IPS-15b (cell line): ENCODE results near the gene KRTAP29-1.

Experiments used
- H3K27me3 ChIP-seq: one replicate; pipeline ENCODE4 v1.6.1; 2013; ENCODE audit warnings: low read length; ENCODE audit not compliant: control insufficient read depth, insufficient read depth
- H3K36me3 ChIP-seq: one replicate; pipeline ENCODE4 v1.6.1; 2013; ENCODE audit warnings: low read length; ENCODE audit not compliant: control insufficient read depth, insufficient read depth
- H3K4me1 ChIP-seq: one replicate; pipeline ENCODE4 v1.6.1; 2013; ENCODE audit warnings: mild to moderate bottlenecking, low read length; ENCODE audit not compliant: control insufficient read depth, insufficient read depth
- H3K4me3 ChIP-seq: one replicate; pipeline ENCODE4 v1.5.1; 2013; ENCODE audit warnings: low read depth, low read length
- H3K9ac ChIP-seq: one replicate; pipeline ENCODE4 v1.6.1; 2013; ENCODE audit warnings: low read depth, mild to moderate bottlenecking, low read length
- H3K9me3 ChIP-seq: one replicate; pipeline ENCODE4 v1.6.1; 2013; ENCODE audit warnings: mild to moderate bottlenecking, low read length; ENCODE audit not compliant: control insufficient read depth, insufficient read depth

KRTAP29-1 gene

GRCh38 chr17:41325611-41326010, 23.0 kb upstream of the KRTAP29-1 start:
- H3K9ac ChIP-seq: no peak overlapping the region
- no peaks in the 10 kb centered on the region for H3K36me3 ChIP-seq
- no peaks in the 10 kb centered on the region for H3K4me1 ChIP-seq
- no peaks in the 10 kb centered on the region for H3K9me3 ChIP-seq
- H3K4me3 ChIP-seq: no peak overlapping the region
- no peaks in the 10 kb centered on the region for H3K27me3 ChIP-seq

GRCh38 chr17:41325126-41325525, 22.5 kb upstream of the KRTAP29-1 start:
- H3K4me3 ChIP-seq: no peak overlapping the region
- H3K9ac ChIP-seq: no peak overlapping the region
- no peaks in the 10 kb centered on the region for H3K27me3 ChIP-seq
- no peaks in the 10 kb centered on the region for H3K36me3 ChIP-seq
- no peaks in the 10 kb centered on the region for H3K9me3 ChIP-seq
- H3K4me1 ChIP-seq: no peaks in the 10 kb centered on the region

- Histone ChIP-seq H3K4me3 (no peak overlapping the region), H3K9ac (no peak overlapping the region), H3K27me3 (no peaks in the 10 kb centered on the region), H3K9me3 (no peaks in the 10 kb centered on the region), H3K4me1 (no peaks in the 10 kb centered on the region), H3K36me3 (no peaks in the 10 kb centered on the region)
Measured at GRCh38 chr17:41324180-41325075, 21.8 kb upstream of the KRTAP29-1 start.

- Histone ChIP-seq H3K36me3 (no peaks in the 10 kb centered on the region), H3K27me3 (no peaks in the 10 kb centered on the region), H3K4me1 (no peaks in the 10 kb centered on the region), H3K9ac (no peak overlapping the region), H3K4me3 (no peak overlapping the region), H3K9me3 (no peaks in the 10 kb centered on the region)
Measured at GRCh38 chr17:41322903-41323895, 20.5 kb upstream of the KRTAP29-1 start.

- Histone ChIP-seq H3K4me1 (no peaks in the 10 kb centered on the region), H3K36me3 (no peaks in the 10 kb centered on the region), H3K9me3 (no peaks in the 10 kb centered on the region), H3K4me3 (no peak overlapping the region), H3K27me3 (no peaks in the 10 kb centered on the region), H3K9ac (no peak overlapping the region)
Measured at GRCh38 chr17:41322094-41322902, 19.6 kb upstream of the KRTAP29-1 start.

GRCh38 chr17:41318231-41318630, 15.6 kb upstream of the KRTAP29-1 start:
- H3K4me3 ChIP-seq: no peak overlapping the region

GRCh38 chr17:41315814-41316445, 13.3 kb upstream of the KRTAP29-1 start:
- no peaks in the 10 kb centered on the region for H3K27me3 ChIP-seq
- no peaks in the 10 kb centered on the region for H3K36me3 ChIP-seq
- H3K9ac ChIP-seq: no peak overlapping the region
- no peak overlapping the region for H3K4me3 ChIP-seq
- H3K9me3 ChIP-seq: no peaks in the 10 kb centered on the region
- H3K4me1 ChIP-seq: no peaks in the 10 kb centered on the region

More at GRCh38 chr17:41318231-41318630, 15.6 kb upstream of the KRTAP29-1 start:
- H3K9ac ChIP-seq: no peak overlapping the region
- H3K36me3 ChIP-seq: no peaks in the 10 kb centered on the region
- no peaks in the 10 kb centered on the region for H3K9me3 ChIP-seq
- H3K4me1 ChIP-seq: no peaks in the 10 kb centered on the region
- no peaks in the 10 kb centered on the region for H3K27me3 ChIP-seq

GRCh38 chr17:41315204-41315794, 12.6 kb upstream of the KRTAP29-1 start, which contains the start of gene KRTAP17-1:
Gene KRTAP17-1, minus strand, starts transcription at chr17:41315710. Its CDS starts 60 bp downstream, at chr17:41315650.
- H3K4me1 ChIP-seq: no peaks in the 10 kb centered on the region
- no peaks in the 10 kb centered on the region for H3K27me3 ChIP-seq

GRCh38 chr17:41311111-41311510, 8.5 kb upstream of the KRTAP29-1 start:
- Histone ChIP-seq H3K9ac (no peak overlapping the region), H3K36me3 (no peaks in the 10 kb centered on the region), H3K27me3 (no peaks in the 10 kb centered on the region)

More at GRCh38 chr17:41315204-41315794, 12.6 kb upstream of the KRTAP29-1 start, which contains the start of gene KRTAP17-1:
- Histone ChIP-seq H3K9me3 (no peaks in the 10 kb centered on the region), H3K4me3 (no peak within 1 kb of the TSS), H3K36me3 (no peaks in the 10 kb centered on the region), H3K9ac (no peak within 1 kb of the TSS)

GRCh38 chr17:41308918-41309359, 6.3 kb upstream of the KRTAP29-1 start, which contains the start of gene KRTAP16-1:
Gene KRTAP16-1, minus strand, starts transcription at chr17:41309309. Its CDS starts 56 bp downstream, at chr17:41309253.
- no peak within 1 kb of the TSS for H3K4me3 ChIP-seq
- H3K9ac ChIP-seq: no peak within 1 kb of the TSS

More at GRCh38 chr17:41311111-41311510, 8.5 kb upstream of the KRTAP29-1 start:
- no peak overlapping the region for H3K4me3 ChIP-seq
- no peaks in the 10 kb centered on the region for H3K9me3 ChIP-seq
- H3K4me1 ChIP-seq: no peaks in the 10 kb centered on the region

More at GRCh38 chr17:41308918-41309359, 6.3 kb upstream of the KRTAP29-1 start, which contains the start of gene KRTAP16-1:
- H3K9me3 ChIP-seq: no peaks in the 10 kb centered on the region
- H3K27me3 ChIP-seq: no peaks in the 10 kb centered on the region
- H3K36me3 ChIP-seq: no peaks in the 10 kb centered on the region
- no peaks in the 10 kb centered on the region for H3K4me1 ChIP-seq
